ENCODE measurements around the gene FOXR1. TPM values are rescaled to one million over a fixed set of nuclear protein-coding genes. Genes with fewer than 3 reads are reported as not detected.

Gene FOXR1, protein sequence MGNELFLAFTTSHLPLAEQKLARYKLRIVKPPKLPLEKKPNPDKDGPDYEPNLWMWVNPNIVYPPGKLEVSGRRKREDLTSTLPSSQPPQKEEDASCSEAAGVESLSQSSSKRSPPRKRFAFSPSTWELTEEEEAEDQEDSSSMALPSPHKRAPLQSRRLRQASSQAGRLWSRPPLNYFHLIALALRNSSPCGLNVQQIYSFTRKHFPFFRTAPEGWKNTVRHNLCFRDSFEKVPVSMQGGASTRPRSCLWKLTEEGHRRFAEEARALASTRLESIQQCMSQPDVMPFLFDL
- total RNA-seq, result not detected

DNA sequence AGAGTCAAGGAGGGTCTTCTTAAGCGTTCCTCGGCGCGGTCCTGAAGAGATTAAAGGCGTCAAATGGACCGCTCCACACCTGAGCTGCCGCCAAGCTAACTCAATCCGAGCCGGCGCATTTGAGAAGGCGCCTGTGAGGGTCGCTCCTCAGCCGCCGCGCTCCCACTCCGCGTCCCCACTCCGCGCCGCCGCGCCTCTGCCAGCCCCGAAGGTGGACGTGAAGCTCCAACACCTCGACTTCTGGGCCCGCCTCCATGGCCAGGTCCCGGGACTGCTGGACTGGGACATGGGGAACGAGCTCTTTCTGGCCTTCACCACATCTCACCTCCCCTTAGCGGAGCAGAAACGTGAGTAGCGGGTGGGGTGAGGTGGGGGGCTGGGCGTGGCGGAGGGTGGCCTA lies at the start of gene FOXR1:
FOXR1 (plus strand) TSS at position 116 of the 400 bp plus-strand sequence; CDS start at position 287, 171 bp downstream.
- Histone ChIP-seq H3K36me3 (no peaks in the 10 kb centered on the region), H3K4me1 (no peaks in the 10 kb centered on the region), H3K9me3 (no peaks in the 10 kb centered on the region), H3K4me3 (no peak within 1 kb of the TSS), H3K27me3 (no peaks in the 10 kb centered on the region), H3K27ac (no peak within 1 kb of the TSS)
- TF ChIP-seq, protein P1, sequence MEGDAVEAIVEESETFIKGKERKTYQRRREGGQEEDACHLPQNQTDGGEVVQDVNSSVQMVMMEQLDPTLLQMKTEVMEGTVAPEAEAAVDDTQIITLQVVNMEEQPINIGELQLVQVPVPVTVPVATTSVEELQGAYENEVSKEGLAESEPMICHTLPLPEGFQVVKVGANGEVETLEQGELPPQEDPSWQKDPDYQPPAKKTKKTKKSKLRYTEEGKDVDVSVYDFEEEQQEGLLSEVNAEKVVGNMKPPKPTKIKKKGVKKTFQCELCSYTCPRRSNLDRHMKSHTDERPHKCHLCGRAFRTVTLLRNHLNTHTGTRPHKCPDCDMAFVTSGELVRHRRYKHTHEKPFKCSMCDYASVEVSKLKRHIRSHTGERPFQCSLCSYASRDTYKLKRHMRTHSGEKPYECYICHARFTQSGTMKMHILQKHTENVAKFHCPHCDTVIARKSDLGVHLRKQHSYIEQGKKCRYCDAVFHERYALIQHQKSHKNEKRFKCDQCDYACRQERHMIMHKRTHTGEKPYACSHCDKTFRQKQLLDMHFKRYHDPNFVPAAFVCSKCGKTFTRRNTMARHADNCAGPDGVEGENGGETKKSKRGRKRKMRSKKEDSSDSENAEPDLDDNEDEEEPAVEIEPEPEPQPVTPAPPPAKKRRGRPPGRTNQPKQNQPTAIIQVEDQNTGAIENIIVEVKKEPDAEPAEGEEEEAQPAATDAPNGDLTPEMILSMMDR (IDR thresholded peaks at IDR 0.05), result no peak
- no peak for DNase-seq (ENCODE audit: low spot score in 2 of 2)
- intact Hi-C loops (cut with DNase I), result no loop called here

DNA sequence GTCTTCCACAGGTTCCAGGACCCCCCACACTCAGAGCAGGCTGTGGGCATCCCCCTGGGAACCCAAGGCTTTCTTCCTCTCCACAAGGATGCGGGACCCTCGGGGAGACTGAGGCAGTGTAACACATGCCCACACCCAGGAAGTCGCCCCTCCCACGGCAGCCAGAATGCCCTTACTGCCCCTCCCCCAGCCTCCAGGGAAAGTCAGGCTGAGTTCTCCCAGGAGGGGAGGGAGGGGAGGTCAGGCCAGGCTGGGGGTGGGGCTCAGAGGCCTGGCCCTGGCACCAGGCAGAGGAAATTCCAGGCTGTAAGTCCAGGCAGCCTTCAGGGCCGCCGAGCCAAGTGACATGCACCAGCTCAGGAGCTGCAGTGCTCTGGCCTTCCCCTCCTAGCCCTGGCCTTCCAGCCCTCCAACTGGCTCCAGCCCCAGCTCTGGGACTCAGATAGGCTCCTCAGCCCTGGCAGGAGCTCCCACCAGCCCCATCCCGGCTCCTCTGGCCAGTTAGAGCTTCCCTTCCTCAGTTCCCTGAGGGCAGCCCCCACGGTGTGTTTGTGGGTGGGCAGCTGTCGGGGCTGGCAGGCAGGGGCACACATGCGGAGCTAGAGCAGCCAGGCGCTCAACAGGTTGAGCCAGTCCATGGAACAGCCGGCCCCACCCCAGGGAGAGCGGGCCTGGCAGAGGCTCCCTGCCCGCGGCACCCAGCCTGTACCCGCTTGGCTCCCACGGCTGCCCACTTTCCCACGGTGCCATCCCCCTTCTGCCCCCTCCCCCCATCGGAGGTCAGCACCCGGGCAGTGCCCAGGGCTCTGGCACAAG lies 49.4 kb upstream of the FOXR1 start:
- H3K4me1 ChIP-seq, result peaks cover 35 to 53% of the 10 kb centered on the region in 2 donors
- intact Hi-C loops (cut with DNase I), result loop anchor here (1.0 kb wide), 1 partner anchor 11 kb away; no protein-coding TSS in a partner anchor
- H3K27me3 ChIP-seq, result no peaks in the 10 kb centered on the region
- H3K36me3 ChIP-seq, result no peaks in the 10 kb centered on the region
- peak in 1 of 2 donors; percentile 94 for DNase-seq (ENCODE audit: low spot score in 2 of 2)
- no peaks in the 10 kb centered on the region for H3K9me3 ChIP-seq
- H3K4me3 ChIP-seq, result peak overlapping the region; percentile 88 to 98
- peak overlapping the region; percentile 97 for H3K27ac ChIP-seq
- TF ChIP-seq, protein P1 (IDR thresholded peaks at IDR 0.05), result no peak

DNA sequence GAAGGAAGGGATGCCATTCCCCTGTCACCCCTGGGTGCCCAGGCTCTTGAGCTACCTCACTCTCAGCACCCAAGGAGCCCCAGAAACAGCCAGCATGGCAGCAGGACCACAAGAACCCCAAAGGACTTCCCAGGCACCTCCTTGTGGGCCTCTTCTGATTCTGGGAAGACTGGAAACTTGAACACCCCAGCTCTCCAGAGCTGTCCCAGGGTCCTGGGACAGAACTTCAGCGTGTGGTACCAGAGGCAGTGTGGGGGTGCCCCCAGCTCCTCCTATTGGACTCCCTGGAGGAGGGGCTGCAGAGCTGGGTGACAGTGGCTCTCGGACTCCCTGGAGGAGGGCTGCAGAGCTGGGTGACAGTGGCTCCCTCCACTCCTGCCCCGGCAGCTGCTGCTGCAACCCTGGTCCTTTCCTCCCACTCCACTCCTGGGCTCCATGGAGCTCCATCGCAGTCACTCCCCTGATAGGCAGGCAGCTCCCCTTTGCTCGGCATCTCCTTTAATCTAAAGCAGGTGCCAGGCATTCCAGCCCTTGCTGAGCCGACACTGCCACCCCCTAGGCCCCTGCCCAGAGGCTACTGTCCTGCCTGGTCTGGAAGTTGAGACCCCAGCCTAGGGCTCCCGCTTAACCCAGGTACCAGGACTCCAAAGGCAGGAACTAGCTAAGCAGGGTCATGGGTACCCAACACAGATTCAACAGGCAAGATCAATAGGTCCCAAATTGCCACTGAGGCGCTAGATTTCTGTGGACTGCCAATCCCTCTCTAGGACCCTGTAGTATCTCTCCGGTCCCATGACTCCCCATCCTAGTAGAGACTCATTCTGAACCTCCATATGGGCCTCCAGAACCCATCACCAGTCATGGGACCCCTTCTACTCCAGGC lies 48.6 kb upstream of the FOXR1 start:
- no peak for DNase-seq (ENCODE audit: low spot score in 2 of 2)
- TF ChIP-seq, protein P1 (IDR thresholded peaks at IDR 0.05), result no peak
- Histone ChIP-seq H3K27ac (peak overlapping the region; percentile 97), H3K27me3 (no peaks in the 10 kb centered on the region), H3K4me1 (peaks cover 35 to 50% of the 10 kb centered on the region in 2 donors), H3K36me3 (no peaks in the 10 kb centered on the region), H3K9me3 (no peaks in the 10 kb centered on the region), H3K4me3 (peak overlapping the region; percentile 88 to 98)
- intact Hi-C loops (cut with DNase I), result no loop called here

DNA sequence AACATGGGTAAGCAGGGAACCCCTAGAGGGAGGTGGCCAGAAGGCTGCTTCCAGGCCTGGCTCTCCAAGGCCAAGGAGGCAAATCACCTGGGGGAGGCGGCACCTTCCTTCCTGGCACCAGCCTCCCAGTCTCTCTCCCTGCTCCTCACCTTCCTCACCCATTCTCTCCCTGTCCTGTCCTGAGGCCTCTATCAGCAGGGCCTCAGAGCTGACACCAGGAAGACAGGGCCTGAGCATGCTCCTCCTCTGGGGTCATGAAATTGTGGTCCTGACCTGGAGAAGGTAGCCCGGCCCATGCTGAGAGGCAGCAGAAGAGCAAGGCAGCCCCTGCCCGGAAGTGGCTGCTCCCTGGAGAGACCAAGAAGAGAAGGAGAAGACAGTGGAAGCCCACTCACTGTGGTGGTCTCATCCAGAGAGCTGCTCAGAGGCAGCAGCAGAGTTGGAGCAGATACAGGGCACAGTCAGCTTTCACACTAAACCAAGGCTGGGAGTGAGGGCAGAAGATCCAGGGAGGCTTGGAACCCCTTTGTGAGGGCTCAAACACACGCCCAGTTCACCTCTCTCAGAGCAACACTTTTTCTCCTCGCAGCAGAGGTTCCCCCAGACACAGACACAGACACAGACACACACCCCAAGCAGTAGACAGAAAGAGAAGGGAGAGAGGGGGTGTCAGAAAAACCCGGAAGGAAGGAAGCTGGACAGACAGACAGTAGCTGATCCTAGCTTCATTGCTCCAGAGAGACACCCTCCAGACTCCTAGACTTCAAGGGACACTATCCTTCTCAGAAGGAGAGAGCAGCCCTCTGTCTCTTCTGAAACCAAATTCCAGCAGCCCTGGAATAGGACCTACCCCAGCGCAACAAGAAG lies 47.6 kb upstream of the FOXR1 start:
- no peak for DNase-seq (ENCODE audit: low spot score in 2 of 2)
- no peaks in the 10 kb centered on the region for H3K9me3 ChIP-seq
- H3K4me3 ChIP-seq, result peak overlapping the region; percentile 88 to 98
- H3K27ac ChIP-seq, result peak overlapping the region; percentile 97
- H3K36me3 ChIP-seq, result no peaks in the 10 kb centered on the region
- H3K27me3 ChIP-seq, result no peaks in the 10 kb centered on the region
- peaks cover 28 to 41% of the 10 kb centered on the region in 2 donors for H3K4me1 ChIP-seq
- TF ChIP-seq, protein P1 (IDR thresholded peaks at IDR 0.05), result no peak
- intact Hi-C loops (cut with DNase I), result no loop called here
